Measurements from ENCODE around the gene SLC25A53. TPM values are rescaled to one million over a fixed set of nuclear protein-coding genes. Genes with fewer than 3 reads are reported as not detected.

The SLC25A53 gene
- total RNA-seq, 4 donors from 2014 or later = 3.7 to 7.5 (median 5.9) TPM

Other genes with a start within 250 kb of the SLC25A53 start
- 10 to 100 TPM in 1 of 4 donors, 1 to 10 TPM in 2, not detected in 1; 1.1 to 12.1 (median 2.9) TPM for gene TMSB15B, start 194.4 kb downstream of the SLC25A53 start, total RNA-seq
- gene H2BW1, start 143.3 kb downstream of the SLC25A53 start, total RNA-seq = not detected
- gene H2BW2, start 117.1 kb downstream of the SLC25A53 start, total RNA-seq = not detected
- gene TMSB15C, start 80.8 kb downstream of the SLC25A53 start, total RNA-seq = 1 to 10 TPM in 1 of 4 donors, under 1 TPM in 3; 0.08 to 1.0 (median 0.62) TPM
- under 1 TPM in 3 of 4 donors, not detected in 1; 0.16 to 0.51 (median 0.42) TPM for gene ZCCHC18, start 44.5 kb downstream of the SLC25A53 start, total RNA-seq
- 10 to 100 TPM; 11.5 to 14.7 (median 14.6) TPM for gene FAM199X, start 9.4 kb upstream of the SLC25A53 start, total RNA-seq
- gene ESX1, start 97.9 kb upstream of the SLC25A53 start, total RNA-seq = not detected

Measured in lower leg skin (tissue), 4 donors.